Astrocyte of the hippocampus (primary cell): ENCODE measurements around the gene EPS8L1.

Experiments
- DNase-seq: peaks from one replicate; pipeline ENCODE4 v3.0.0; 2011; ENCODE audit warnings: low read depth, low spot score

Gene EPS8L1

DNA sequence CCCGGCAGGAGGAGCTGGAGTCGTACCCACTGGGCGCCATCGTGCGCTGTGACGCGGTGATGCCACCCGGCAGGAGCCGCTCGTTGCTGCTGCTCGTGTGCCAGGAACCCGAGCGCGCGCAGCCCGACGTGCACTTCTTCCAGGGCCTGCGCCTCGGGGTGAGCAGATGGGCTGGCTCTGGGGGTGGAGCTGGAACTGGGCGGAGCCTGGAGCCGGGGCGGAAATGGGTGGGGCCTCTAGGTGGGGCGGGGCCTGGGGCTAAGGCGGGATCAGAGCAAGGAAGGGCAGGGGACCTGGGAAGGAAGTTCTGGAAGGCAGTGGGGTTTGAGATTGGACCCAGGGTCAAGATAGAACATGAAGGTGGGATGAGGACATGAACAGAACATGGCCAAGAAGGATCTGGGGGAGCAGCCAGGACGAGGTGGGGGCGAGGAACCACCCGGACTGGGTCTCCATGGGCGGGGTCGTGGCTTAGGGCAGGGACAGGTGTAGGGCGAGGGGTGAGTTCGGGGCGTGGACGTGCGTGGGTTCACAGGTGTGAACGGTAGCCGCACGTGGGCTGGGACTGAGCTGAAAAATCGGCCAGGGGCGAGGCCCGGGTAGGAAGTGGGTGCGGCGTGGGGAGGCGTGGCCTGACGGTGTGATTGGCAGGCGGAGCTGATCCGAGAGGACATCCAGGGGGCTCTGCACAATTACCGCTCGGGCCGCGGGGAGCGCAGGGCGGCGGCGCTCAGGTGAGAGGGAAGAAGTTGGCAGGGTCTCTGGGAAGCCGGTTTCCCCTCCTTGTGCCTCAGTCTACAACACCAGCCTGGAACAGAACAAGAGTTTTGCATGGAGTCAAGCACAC lies 4.7 kb downstream of the EPS8L1 start:
- peak; percentile 61 for DNase-seq

DNA sequence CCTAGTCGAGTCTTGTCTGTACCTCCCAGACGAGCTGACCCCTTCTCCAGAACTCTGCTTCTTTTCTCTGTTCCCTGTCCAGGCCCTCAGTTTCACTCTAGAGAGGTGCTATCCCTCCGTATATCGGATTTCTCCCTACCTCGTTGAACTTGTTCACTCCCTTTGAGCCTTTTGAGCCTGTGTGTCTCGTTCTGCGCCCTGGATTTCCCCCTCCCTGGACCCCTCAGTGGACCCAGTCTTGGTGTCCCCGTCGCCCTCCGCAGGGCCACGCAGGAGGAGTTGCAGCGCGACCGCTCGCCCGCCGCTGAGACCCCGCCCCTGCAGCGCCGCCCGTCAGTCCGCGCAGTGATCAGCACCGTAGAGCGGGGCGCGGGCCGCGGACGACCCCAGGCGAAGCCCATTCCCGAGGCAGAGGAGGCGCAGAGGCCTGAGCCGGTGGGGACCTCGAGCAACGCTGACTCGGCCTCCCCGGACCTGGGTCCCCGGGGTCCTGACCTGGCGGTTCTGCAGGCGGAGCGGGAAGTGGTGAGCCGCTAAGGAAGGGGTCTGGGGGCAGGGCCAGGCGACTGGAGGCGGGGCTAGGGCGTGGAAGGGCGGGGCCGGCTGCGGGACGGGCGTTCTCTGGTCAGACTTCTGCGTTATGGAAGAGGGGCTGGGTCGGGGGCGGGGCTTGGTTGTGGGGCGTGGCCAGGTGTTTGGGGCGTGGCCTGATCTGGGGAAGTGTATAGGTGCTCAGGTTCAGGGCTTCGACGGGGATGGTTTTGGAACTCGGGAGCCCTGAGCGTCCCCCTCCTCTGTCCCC lies 5.5 kb downstream of the EPS8L1 start:
- DNase-seq: peak; percentile 81

DNA sequence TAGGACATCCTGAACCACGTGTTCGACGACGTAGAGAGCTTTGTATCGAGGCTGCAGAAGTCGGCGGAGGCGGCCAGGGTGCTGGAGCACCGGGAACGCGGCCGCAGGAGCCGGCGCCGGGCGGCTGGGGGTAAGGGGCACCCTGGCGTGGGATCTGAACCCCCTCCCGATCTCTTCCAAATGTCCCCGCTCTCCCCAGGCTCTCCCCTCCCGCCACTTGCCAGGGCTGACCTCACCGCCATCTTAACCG lies 6.0 kb downstream of the EPS8L1 start:
- DNase-seq: no peak

DNA sequence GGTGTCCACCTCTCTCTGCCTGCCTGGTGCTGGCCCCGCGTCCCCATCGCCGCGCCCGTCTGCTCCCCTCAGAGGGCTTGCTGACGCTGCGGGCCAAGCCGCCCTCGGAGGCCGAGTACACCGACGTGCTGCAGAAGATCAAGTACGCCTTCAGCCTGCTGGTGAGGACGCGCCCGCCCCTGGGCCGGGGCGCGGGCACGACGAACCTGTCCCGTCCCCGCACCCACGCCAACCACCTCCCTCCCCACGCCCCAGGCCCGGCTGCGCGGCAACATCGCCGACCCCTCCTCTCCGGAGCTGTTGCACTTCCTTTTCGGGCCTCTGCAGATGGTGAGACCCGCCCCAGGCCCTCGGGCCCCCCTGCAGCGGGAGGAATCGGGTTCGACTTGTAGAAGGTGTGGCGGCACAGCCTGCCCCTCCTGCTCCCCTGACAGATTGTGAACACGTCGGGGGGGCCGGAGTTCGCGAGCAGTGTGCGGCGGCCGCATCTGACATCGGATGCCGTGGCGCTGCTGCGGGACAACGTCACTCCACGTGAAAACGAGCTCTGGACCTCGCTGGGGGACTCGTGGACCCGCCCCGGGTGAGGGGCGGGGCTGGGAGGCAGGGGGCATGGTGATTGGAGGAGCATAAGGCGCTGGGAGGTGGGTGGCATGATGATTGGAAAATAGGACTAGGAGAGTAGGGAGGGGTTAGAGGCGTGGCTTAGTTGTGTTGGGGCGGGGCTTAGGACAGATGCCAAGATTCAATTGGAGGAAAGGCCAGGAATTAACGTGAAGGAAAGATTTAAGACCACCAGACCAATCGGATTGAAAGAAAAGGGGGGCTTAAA lies 6.6 kb downstream of the EPS8L1 start:
- peak; percentile 54 for DNase-seq

- DNase-seq: no peak
Measured at GRCh38 chr19:55083004-55083850, 7.6 kb downstream of the EPS8L1 start.

DNA sequence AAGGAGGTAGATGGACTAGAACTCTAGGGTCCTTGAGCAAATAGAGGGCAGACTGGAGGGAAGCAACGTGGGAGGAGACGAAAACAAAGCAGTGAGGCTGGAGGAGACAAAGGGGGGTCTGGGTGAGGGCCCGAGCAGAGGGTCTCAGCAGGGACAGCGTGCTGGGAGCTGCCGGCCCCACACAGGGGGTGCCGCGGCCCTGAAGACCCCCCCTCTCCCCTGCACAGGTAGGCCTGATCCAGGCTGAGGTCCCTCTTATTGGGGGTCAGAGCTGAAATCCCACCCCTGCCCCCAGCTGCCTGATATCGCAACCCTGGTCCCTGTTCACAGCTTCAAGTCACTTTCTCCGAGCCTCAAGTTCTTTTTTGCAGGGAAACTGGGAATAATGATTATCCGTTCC lies 8.7 kb downstream of the EPS8L1 start:
- no peak for DNase-seq

DNA sequence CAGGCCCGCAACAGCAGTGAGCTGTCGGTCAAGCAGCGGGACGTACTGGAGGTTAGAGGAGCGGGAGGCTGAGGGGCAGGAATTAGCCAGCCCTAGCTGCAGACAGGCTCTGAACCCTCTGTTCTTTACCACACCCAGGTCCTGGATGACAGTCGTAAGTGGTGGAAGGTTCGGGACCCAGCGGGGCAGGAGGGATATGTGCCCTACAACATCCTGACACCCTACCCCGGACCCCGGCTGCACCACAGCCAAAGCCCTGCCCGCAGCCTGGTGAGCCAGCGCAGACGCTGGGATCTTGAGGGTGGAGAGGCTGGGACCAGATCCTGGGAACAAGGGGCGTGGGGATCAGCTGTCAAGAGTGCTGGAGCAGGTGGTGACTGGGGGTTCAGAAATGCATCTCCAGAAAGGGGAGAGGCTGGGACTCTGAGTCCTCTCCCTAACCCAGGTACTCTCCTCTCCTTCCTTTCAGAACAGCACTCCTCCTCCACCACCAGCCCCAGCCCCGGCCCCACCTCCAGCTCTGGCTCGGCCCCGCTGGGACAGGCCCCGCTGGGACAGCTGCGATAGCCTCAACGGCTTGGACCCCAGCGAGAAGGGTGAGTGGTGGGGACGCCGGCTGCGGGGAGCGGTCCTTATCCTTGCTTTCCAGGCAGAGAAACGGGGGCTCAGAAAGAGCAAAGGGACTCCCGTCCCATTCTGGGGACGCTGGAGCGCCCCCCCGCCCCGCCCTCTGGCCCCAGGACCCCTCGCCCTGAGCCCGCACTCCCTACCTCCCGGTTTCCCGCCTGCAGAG lies 10.4 kb downstream of the EPS8L1 start:
- no peak for DNase-seq

GRCh38 chr19:55086730-55087541 lies 11.3 kb downstream of the EPS8L1 start:
- DNase-seq: peak; percentile 98

- peak; percentile 61 for DNase-seq
Measured at GRCh38 chr19:55087542-55087901, 11.9 kb downstream of the EPS8L1 start.

- peak; percentile 16 for DNase-seq
Measured at GRCh38 chr19:55088021-55088451, 12.4 kb downstream of the EPS8L1 start.

- peak; percentile 85 for DNase-seq
Measured at GRCh38 chr19:55088543-55089341, 13.1 kb downstream of the EPS8L1 start.

DNA sequence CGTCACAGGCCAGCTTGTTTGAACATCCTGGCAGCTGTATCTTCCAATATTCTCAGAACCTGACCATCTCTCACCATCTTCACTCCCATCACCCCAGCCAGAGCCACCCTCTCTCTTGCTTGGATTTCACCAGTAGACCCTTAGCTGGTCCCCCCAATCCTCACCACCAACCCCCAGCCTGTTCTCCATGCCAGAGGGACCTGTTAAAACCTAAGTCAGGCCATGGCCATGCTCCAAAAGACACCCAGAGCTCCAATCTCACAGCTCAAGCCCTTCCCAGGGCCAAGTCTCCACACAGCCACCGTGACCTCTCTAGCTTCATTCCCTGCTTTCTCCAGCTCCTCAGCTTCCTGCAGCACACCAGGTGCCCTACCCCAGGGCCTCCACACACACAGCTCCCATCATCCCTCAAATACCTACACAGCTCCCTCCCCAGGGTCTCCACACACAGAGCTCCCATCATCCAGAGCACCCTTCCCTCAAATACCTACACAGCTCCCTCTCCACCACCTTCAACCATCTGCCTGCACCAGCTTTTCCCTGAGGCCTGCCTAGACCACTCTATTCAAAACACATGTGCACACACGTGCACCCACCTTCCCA lies 13.8 kb downstream of the EPS8L1 start:
- DNase-seq: no peak

DNA sequence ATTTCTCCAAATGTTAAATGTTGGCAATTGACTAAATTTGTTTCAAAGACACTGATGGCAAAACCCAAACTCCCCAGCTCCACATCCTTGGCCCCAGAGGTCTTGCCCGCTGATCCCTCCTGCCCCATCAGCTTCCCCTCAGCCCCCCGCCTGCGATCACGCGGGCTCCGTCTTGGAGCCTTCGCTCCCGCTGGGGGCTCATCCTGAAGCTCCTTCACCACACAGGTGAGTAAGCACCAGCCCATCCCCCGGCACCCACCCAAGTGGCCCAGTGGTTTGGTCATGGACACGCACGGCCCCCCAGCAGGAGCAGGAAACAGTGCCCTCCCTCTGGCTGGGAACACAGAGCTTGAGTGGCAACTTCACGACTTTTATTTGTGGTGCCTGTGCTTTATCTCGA lies 14.9 kb downstream of the EPS8L1 start:
- DNase-seq: no peak

GRCh38 chr19:55091126-55091910 lies 15.6 kb downstream of the EPS8L1 start:
- DNase-seq: no peak

- no peak for DNase-seq
Measured at GRCh38 chr19:55091955-55092354, 16.3 kb downstream of the EPS8L1 start.

- no peak for DNase-seq
Measured at GRCh38 chr19:55092423-55093318, 17.0 kb downstream of the EPS8L1 start.
